K562 (cell line): ENCODE measurements around the gene ISG20L2. TPM values are rescaled to one million over a fixed set of nuclear protein-coding genes. Genes with fewer than 3 reads are reported as not detected.

ENCODE experiments used
- AFF4 ChIP-seq: sonication (generic); formaldehyde crosslinking; IDR thresholded peaks from 2 replicates; pipeline ENCODE4 v1.8.0; 2023; ENCODE audit warnings: mild to moderate bottlenecking, missing genetic modification reagents
- BRD9 ChIP-seq: fragments of 450-650 bp; IDR thresholded peaks from 2 replicates; pipeline ENCODE4 v1.6.1; 2018; ENCODE audit warnings: low read depth; ENCODE audit not compliant: partially characterized antibody
- DACH1 ChIP-seq: fragments of 450-650 bp; IDR thresholded peaks from 2 replicates; pipeline ENCODE4 v1.6.1; 2018; ENCODE audit not compliant: partially characterized antibody
- FIP1L1 ChIP-seq: fragments of 200-400 bp; formaldehyde crosslinking; IDR thresholded peaks from 2 replicates; pipeline ENCODE4 v1.6.1; 2018; ENCODE audit warnings: mild to moderate bottlenecking, low read depth, low read length; ENCODE audit not compliant: poor library complexity, severe bottlenecking
- ID3 ChIP-seq, 2 experiments: fragments of 250-450 bp in 1 of 2; fragments of 450-650 bp in 1 of 2; sonication (Bioruptor Pico) in 1 of 2; IDR thresholded peaks; 2 replicates each; pipeline versions ENCODE4 v1.6.1 to v1.8.0; 2016 to 2021; ENCODE audit warnings: mild to moderate bottlenecking in 2 of 2, moderate library complexity in 2 of 2, missing compliant biosample characterization in 1 of 2, missing genetic modification characterization in 1 of 2
- KAT7 ChIP-seq: sonication (generic); formaldehyde crosslinking; IDR thresholded peaks from 2 replicates; pipeline ENCODE4 v1.8.0; 2022; ENCODE audit warnings: missing genetic modification reagents, mild to moderate bottlenecking, borderline replicate concordance
- NR2F6 ChIP-seq: fragments of 450-650 bp; formaldehyde crosslinking; IDR thresholded peaks from 2 replicates; pipeline ENCODE4 v1.4.0; 2020; ENCODE audit warnings: mild to moderate bottlenecking
- RBM39 ChIP-seq: fragments of 200-400 bp; formaldehyde crosslinking; optimal IDR thresholded peaks from 2 replicates; pipeline ENCODE3; 2018; ENCODE audit warnings: low read depth, low read length
- REST ChIP-seq, 2 experiments: fragments of 450-650 bp; formaldehyde crosslinking in 1 of 2; IDR thresholded peaks; 2 replicates each; pipeline versions ENCODE4 v1.4.0 to v1.6.1; 2014 to 2020; ENCODE audit warnings: mild to moderate bottlenecking in 2 of 2, borderline replicate concordance in 1 of 2, low read depth in 1 of 2
- USF1 ChIP-seq: sonication (generic); formaldehyde crosslinking; IDR thresholded peaks from 2 replicates; pipeline ENCODE4 v1.9.0; 2022; ENCODE audit warnings: mild to moderate bottlenecking, missing genetic modification reagents
- ZEB2 ChIP-seq: fragments of 450-650 bp; IDR thresholded peaks from 2 replicates; pipeline ENCODE4 v1.6.1; 2016
- ZNF212 ChIP-seq: fragments of 450-650 bp; formaldehyde crosslinking; IDR thresholded peaks from 2 replicates; pipeline ENCODE4 v1.4.0; 2020; ENCODE audit warnings: mild to moderate bottlenecking
- ZNF263 ChIP-seq: sonication (generic); formaldehyde crosslinking; IDR thresholded peaks from 2 replicates; pipeline ENCODE4 v1.8.0; 2022; ENCODE audit warnings: mild to moderate bottlenecking, missing genetic modification reagents, borderline replicate concordance
- polyA plus RNA-seq, 8 experiments: library from polyadenylated mRNA; depleted of rRNA in 4 of 8; stranded (reverse) in 5 of 8; unstranded in 3 of 8; fragments of >200 nt; fragmentation: Nextera tagmentation in 2 of 8; fragmentation: Illumina TruSeq in 1 of 8; extraction: Ambion mirVana in 2 of 8; extraction: Trizol in 1 of 8; gene quantifications; 2 replicates each; pipeline versions ENCODE4 v1.2.1 to v1.2.3, GENCODE V29; 2011 to 2014; ENCODE audit warnings: inconsistent platforms in 1 of 8, missing spikeins in 1 of 8
- total RNA-seq, 7 experiments: library from RNA; depleted of rRNA in 6 of 7; stranded (reverse); fragments of >200 nt in 6 of 7; fragmentation: Illumina TruSeq in 2 of 7; extraction: Trizol in 2 of 7; gene quantifications; 2 replicates each; pipeline versions ENCODE4 v1.2.1 to v1.2.3, GENCODE V29; 2011 to 2021; ENCODE audit warnings: low replicate concordance in 1 of 7

The ISG20L2 gene
- total and polyA plus RNA-seq, 9 of the 15 experiments (the other 6 are each of a cell fraction or from before 2014, with no cell fraction given) = 21.3 to 130 (median 50.3) TPM

GRCh38 chr1:156705918-156706656 lies 22.5 kb downstream of the ISG20L2 start (continued):
- TF ChIP-seq ZNF263 (CRISPR knock-in tag) (peak; percentile 68; the same call in 1 of the 2 replicates), ZEB2 (0 out of 2 replicates have a peak, but pooled peaks have one; percentile 14), NR2F6 (0 out of 2 replicates have a peak, but pooled peaks have one; percentile 31), DACH1 (no peak), ZNF212 (CRISPR knock-in tag) (no peak), ID3 (CRISPR knock-in tag; IDR thresholded peaks at IDR 0.05) (no peak), ID3 (tag; IDR thresholded peaks at IDR 0.05) (no peak), BRD9 (peak; percentile 96), AFF4 (peak; percentile 78), RBM39 (peak; percentile 43), KAT7 (CRISPR knock-in tag) (peak; percentile 83; the same call in 1 of the 2 replicates), USF1 (no peak), FIP1L1 (peak; percentile 62), REST (IDR thresholded peaks at IDR 0.05; ENCODE audit: borderline replicate concordance) (peak; percentile 92), REST (CRISPR knock-in tag; IDR thresholded peaks at IDR 0.05; ENCODE audit: low read depth) (no peak)
